SJCRH30 (cell line): Measurements from ENCODE around the gene RASAL1. TPM values are rescaled to one million over a fixed set of nuclear protein-coding genes. Genes with fewer than 3 reads are reported as not detected.
A peak's percentile ranks its signal among the peaks of the same experiment; 100 is the strongest.

Experiments used
- DNase-seq, 2 experiments: peaks; one replicate each; pipeline ENCODE4 v3.0.0-alpha.2; 2015 to 2020
- H3K27ac ChIP-seq: fragments of 250-450 bp; sonication (Bioruptor Pico); 2 replicates; pipeline ENCODE4 v1.5.1; 2020; ENCODE audit warnings: mild to moderate bottlenecking, moderate library complexity
- H3K27me3 ChIP-seq: fragments of 250-450 bp; sonication (Bioruptor Pico); 2 replicates; pipeline ENCODE4 v1.5.1; 2020; ENCODE audit warnings: mild to moderate bottlenecking, moderate library complexity
- H3K36me3 ChIP-seq: fragments of 250-450 bp; sonication (Bioruptor Pico); 2 replicates; pipeline ENCODE4 v1.5.1; 2020; ENCODE audit warnings: mild to moderate bottlenecking, moderate library complexity
- H3K4me1 ChIP-seq: fragments of 250-450 bp; sonication (Bioruptor Pico); 2 replicates; pipeline ENCODE4 v1.5.1; 2020; ENCODE audit warnings: mild to moderate bottlenecking, moderate library complexity
- H3K4me3 ChIP-seq: fragments of 250-450 bp; sonication (Bioruptor Pico); 2 replicates; pipeline ENCODE4 v1.5.1; 2020; ENCODE audit warnings: mild to moderate bottlenecking, moderate library complexity
- H3K9me3 ChIP-seq: fragments of 250-450 bp; sonication (Bioruptor Pico); replicated peaks from 2 replicates; pipeline ENCODE4 v1.5.1; 2020; ENCODE audit warnings: mild to moderate bottlenecking, moderate library complexity
- total RNA-seq: library from RNA; depleted of rRNA; stranded (reverse); fragments of >200 nt; shearing (Covaris generic); gene quantifications from 2 replicates; pipeline ENCODE4 v1.2.3, GENCODE V29; 2014

RASAL1 gene
- total RNA-seq, 1 experiment from 2014 or later, result not detected

DNA sequence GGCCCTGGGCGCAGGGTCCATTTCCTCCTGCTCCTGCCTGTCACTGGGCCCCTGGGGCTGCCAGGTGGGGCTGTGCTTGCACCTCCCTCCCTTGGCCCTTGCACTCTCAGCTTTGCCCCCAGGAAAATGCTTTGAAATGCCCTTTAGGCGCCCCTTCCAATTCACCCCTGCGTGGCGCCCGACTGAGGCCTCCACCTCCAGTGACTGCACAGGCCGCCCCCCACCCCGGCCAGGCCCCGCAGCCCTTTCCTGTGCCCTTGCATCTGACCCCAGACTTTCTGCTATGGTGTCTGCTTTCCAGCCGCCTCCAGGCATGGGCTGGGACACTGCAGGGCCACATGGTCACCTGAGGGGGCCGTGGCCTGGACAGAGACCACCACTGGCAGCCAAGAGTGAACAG lies 32.3 kb upstream of the RASAL1 start:
- peaks cover 51% of the 10 kb centered on the region; the same call in 1 of the 2 replicates for H3K36me3 ChIP-seq

DNA sequence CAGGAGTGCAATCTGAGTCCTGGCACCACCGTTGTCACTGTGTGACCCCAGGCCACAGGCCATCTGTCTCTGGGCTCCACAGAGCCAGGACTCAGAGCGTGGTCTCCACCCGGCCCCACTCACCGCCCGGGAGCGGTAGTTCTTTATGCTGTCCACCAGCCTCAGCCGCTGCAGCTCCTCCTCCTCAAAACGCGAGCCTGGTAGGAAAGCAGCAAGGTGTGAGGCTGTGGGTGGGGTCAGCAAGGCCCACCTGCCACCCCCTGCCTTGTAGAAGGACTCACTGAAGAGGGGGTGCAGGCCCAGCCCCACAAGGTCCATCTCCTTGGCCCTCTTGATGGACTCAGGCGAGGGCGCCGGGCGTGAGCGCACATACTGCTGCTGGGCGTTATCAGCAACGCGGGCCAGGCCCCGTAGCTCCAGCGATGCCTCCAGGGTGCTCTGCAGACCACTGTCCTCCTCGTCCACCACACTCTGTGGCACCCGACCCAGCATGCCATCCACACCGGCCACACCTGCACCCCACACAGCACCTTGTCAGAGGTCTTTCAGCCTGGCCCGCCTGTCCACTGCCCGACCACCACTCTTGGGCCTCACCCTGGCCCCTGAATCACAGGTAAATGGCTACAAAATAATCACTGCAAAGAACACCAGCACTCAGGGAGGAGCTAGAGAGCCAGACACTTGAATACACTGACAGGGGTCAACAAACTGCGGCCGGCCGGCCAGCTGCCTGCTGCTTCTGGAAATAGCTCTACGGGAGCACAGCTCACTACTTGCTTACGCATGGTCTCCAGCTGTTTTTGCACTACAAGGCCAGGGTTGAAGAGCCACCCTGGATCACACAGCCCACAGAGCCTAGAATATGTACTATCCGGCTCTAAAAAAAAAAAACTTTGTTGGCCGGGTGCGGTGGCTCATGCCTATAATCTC lies 30.2 kb upstream of the RASAL1 start:
- Histone ChIP-seq H3K9me3 (no peaks in the 10 kb centered on the region), H3K4me3 (no peak overlapping the region), H3K4me1 (peaks cover 12% of the 10 kb centered on the region), H3K36me3 (peaks cover 41% of the 10 kb centered on the region; the same call in 1 of the 2 replicates), H3K27me3 (no peaks in the 10 kb centered on the region), H3K27ac (no peak overlapping the region)
- DNase-seq, result no peak

More for the DNA sequence above, 32.3 kb upstream of the RASAL1 start:
- DNase-seq, result no peak
- Histone ChIP-seq H3K4me3 (no peak overlapping the region), H3K4me1 (peaks cover 1% of the 10 kb centered on the region), H3K9me3 (no peaks in the 10 kb centered on the region), H3K27me3 (no peaks in the 10 kb centered on the region), H3K27ac (no peak overlapping the region)

DNA sequence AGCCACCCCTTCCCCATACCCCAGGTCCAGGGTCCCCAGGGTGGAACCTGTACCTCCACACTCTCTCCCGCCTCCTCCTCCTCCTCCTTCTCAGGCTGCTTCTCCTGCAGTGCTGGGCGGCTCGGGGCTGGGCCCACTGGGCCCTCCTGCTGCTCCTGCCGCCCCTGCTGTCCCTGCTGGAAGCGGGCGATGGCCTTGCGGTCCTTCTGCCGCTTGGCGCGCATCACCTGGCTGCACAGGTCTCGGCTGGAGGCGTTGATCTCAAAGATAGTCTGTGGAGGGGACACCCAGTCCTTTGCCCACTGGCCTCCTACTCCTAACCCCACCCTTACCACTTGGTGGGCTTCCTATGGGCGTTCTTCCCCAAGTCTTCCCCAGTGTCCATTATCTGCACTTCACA lies 28.5 kb upstream of the RASAL1 start:
- peaks cover 36% of the 10 kb centered on the region; the same call in 1 of the 2 replicates for H3K36me3 ChIP-seq
- H3K27ac ChIP-seq, result no peak overlapping the region
- peaks cover 12% of the 10 kb centered on the region for H3K4me1 ChIP-seq
- H3K9me3 ChIP-seq, result no peaks in the 10 kb centered on the region
- H3K4me3 ChIP-seq, result no peak overlapping the region
- no peak for DNase-seq
- no peaks in the 10 kb centered on the region for H3K27me3 ChIP-seq

DNA sequence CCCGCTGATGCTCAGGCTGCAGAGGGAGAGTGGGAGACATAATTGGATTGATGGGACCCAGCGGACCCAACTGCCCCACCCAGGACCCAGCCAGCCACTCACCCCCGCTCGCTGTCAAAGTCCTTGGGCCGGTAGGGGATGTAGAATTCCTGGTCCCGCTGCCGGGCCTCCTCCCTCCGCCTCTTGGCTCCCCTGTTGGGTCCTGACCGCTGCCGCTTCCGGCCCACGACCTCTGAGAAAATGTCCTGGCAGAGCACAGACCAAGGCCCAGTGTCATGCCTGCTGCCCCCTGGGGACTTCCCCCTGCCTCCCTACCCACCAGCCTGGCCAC lies 27.4 kb upstream of the RASAL1 start:
- DNase-seq, result no peak
- H3K9me3 ChIP-seq, result no peaks in the 10 kb centered on the region
- no peak overlapping the region; the same call in 1 of the 2 replicates for H3K27ac ChIP-seq
- peaks cover 38% of the 10 kb centered on the region; the same call in 1 of the 2 replicates for H3K36me3 ChIP-seq
- H3K4me1 ChIP-seq, result peaks cover 12% of the 10 kb centered on the region
- no peaks in the 10 kb centered on the region for H3K27me3 ChIP-seq
- H3K4me3 ChIP-seq, result no peak overlapping the region

DNA sequence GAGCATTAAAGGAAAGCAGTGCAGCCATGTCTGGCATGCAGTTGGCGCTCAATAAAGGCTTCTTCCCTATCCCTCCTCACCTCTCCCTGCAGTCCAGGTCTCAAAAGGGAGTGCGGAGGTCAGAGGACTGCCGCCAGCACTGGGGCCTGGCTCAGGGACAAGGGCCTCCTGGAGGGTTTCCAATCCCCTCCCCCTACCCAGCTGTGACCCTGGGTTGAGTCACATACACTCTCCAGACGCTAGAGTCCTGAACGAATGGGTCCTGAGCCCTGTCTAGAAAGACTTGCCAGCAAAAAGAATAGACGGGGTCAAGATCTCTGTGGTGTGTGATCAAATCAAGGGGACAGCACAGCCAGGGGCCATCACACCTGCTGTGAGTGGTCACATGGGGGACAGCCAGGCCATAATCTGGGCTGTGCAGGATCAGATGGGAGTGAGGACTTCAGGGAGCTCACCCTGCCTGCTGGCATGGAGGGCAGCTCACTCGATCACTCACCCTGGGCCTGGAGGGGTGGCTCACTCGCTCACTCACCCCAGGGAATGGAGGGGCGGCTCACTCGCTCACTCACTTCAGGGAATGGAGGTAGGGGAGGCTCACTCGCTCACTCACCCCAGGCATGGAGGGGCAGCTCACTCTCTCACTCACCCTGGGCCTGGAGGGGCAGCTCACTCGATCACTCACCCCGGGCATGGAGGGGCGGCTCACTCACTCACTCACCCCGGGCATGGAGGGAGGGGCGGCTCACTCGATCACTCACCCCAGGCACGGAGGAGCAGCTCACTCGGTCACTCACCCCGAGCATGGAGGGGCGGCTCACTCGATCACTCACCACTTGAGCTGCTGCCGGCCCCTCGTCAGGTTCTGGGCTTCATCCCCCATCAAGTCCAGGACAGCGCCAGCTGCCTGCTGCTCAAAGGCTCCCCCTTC lies 26.8 kb upstream of the RASAL1 start:
- H3K27ac ChIP-seq, result peak overlapping the region; percentile 53
- no peak overlapping the region for H3K4me3 ChIP-seq
- peaks cover 37% of the 10 kb centered on the region; the same call in 1 of the 2 replicates for H3K36me3 ChIP-seq
- H3K27me3 ChIP-seq, result no peaks in the 10 kb centered on the region
- DNase-seq, result peak; percentile 54 to 67
- H3K4me1 ChIP-seq, result peaks cover 12% of the 10 kb centered on the region
- no peaks in the 10 kb centered on the region for H3K9me3 ChIP-seq

DNA sequence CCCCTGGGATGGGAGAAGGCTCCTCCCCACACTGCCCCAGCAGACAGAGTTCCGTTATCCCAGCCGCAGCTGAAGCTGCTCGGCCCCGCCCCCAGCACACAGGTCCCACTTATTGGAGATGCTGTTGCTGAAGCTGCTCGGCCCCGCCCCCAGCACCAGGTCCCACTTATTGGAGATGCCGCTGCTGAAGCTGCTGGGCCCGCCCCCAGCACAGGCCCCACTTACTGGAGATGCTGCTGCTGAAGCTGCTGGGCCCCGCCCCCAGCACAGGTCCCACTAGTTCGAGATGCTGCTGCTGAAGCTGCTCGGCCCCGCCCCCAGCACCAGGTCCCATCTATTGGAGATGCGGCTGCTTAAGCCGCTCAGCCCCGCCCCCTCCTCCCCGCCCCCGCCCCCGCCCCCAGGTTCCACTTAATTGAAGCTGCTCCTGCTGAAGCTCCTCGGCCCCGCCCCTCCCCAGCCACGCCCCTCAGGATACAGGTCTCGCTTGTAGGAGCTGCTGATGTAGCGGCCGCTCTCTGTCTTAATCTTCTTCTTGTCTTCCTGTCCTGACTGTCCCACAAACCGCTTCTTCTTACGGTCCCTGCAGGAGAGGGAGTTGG lies 26.0 kb upstream of the RASAL1 start:
- H3K36me3 ChIP-seq, result peaks cover 34% of the 10 kb centered on the region; the same call in 1 of the 2 replicates
- peak overlapping the region; percentile 53; the same call in 1 of the 2 replicates for H3K27ac ChIP-seq

DNA sequence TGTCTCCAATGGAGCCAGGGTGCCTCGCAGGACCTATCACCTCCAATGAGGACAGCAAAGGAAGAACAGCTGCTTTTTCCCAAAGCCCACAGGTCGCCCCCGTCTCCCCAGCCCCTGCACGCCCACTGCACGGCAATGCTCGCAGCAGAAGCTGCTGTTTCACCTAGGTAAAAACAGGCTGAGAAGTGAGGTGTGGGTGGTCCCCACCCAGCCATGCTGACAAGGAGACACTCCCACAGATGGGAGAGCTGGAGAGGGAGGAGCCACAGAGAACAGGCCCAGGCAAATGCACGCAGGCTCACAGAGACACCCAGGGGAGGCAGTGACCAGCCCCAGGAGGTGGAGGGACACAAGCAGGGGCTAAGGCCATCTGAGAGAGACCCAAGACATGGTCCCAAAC lies 24.4 kb upstream of the RASAL1 start:
- H3K4me1 ChIP-seq, result peaks cover 12% of the 10 kb centered on the region

More for the DNA sequence above, 26.0 kb upstream of the RASAL1 start:
- H3K27me3 ChIP-seq, result no peaks in the 10 kb centered on the region
- DNase-seq, result peak; percentile 48 to 54
- no peaks in the 10 kb centered on the region for H3K9me3 ChIP-seq
- no peak overlapping the region for H3K4me3 ChIP-seq
- peaks cover 12% of the 10 kb centered on the region for H3K4me1 ChIP-seq

DNA sequence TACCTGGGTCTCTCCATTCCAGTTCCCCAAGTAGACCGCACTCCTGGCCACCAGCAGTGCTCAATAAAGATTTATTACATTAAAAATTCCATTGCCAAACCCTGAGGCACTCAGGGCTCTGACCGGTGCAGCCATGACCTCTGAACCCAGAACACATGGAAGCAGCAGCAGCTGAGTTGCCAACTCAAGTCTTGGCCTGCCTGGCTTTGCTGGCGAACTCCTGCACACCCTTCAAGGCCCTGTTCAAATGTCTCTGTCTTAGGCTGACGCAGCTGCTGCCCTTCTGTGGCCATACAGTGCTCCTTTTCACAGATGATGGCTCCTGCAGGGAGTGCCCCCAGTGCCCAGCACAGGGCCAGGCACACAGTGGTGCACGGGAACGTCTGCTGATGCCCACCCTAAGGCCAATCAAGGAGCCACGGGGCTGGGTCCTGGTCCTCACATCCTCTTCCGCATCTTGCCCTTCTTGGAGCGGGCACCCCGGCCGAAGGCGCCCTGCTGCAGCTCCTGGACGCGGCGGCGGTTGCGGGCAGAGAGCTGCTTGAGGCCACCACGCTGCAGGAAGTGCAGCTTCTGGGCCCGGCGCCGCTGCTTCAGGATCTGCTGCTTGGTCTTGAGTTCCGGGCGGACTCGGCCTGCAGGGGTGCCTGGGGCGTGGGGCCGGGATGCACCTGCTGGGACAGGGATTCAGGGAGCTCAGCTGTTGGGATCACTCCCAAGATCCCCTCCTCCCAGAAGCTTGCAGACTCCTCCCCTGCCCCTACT lies 23.1 kb upstream of the RASAL1 start:
- H3K4me3 ChIP-seq, result no peak overlapping the region
- no peak for DNase-seq
- H3K9me3 ChIP-seq, result no peaks in the 10 kb centered on the region
- H3K36me3 ChIP-seq, result peaks cover 26% of the 10 kb centered on the region; the same call in 1 of the 2 replicates
- no peak overlapping the region for H3K27ac ChIP-seq
- peaks cover 12% of the 10 kb centered on the region for H3K4me1 ChIP-seq
- no peaks in the 10 kb centered on the region for H3K27me3 ChIP-seq

More for the DNA sequence above, 24.4 kb upstream of the RASAL1 start:
- Histone ChIP-seq H3K27me3 (no peaks in the 10 kb centered on the region), H3K4me3 (no peak overlapping the region), H3K9me3 (no peaks in the 10 kb centered on the region), H3K36me3 (peaks cover 30% of the 10 kb centered on the region; the same call in 1 of the 2 replicates), H3K27ac (no peak overlapping the region)
- no peak for DNase-seq

DNA sequence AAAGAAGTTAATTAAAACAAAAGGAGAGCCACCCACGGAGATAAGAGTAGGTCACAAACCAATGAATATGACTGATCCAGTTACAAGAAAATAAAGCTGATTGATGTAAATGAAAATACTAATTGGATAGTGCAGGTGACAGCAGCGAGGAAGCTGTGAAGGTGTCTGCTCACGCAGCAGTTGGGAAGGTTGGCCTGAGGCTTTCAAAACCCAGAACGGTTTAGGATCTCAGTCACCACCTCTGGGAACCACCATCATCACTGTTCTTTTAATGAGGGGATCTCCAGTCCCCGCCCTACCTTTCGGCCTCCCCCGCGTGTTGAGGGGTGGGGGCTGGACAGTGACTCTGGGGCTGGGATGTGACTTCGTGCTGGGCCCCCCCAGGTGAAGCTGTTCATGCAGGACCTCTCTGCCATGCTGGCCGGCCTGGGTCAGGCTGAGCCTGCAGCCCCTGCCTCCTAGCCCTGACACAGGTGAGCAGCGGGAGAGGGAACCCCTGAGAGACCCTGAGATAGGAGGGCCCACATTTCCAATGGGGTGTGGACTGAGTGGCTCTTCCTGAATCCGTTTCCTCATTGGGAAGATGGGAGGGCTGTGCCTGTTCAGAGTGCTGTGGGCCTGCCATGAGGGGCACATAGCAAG lies 21.8 kb upstream of the RASAL1 start:
- DNase-seq, result no peak
- H3K4me1 ChIP-seq, result peaks cover 6% of the 10 kb centered on the region
- H3K27me3 ChIP-seq, result peaks cover 2% of the 10 kb centered on the region; the same call in 1 of the 2 replicates
- H3K4me3 ChIP-seq, result no peak overlapping the region
- no peaks in the 10 kb centered on the region for H3K9me3 ChIP-seq
- no peak overlapping the region for H3K27ac ChIP-seq
- H3K36me3 ChIP-seq, result peaks cover 23% of the 10 kb centered on the region; the same call in 1 of the 2 replicates

DNA sequence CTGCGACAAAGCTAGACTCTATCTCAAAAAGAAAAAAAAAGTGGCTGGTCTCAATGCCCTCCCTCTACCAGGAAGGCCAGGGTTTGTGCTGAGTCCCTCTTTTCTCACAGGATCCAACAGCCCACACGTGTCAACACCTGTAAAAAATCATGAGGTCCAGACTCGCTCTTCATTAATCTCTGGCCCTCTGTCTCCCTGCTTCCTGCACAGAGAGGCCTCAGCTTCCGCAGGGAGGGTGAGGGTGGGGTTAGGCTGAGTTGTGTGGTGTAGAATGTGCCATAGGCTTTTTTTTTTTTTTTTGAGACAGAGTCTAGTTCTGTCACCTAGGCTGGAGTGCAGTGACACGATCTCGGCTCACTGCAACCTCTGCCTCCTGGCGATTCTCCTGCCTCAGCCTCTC lies 20.1 kb upstream of the RASAL1 start:
- no peak for DNase-seq
- no peak overlapping the region for H3K4me3 ChIP-seq
- H3K36me3 ChIP-seq, result peaks cover 20% of the 10 kb centered on the region; the same call in 1 of the 2 replicates
- H3K27ac ChIP-seq, result no peak overlapping the region
- peaks cover 2% of the 10 kb centered on the region; the same call in 1 of the 2 replicates for H3K27me3 ChIP-seq
- no peaks in the 10 kb centered on the region for H3K4me1 ChIP-seq
- H3K9me3 ChIP-seq, result no peaks in the 10 kb centered on the region

DNA sequence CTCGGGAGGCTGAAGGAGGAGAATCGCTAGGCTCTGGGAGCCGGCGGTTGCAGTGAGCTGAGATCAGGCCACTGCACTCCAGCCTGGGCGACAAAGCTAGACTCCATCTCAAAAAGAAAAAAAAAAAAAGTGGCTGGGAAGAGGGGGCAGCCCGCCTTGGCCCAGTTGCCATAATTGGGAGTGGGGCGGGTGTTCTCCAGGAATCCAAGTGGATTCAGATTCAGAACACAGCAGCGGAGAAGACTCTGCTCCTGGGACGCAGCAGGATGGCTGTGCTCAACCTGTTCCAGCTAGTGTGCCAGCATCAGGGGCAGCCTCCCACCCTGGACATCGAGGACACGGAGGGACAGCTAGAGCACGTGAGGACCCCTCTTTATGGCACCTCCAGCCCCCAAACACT lies 19.5 kb upstream of the RASAL1 start:
- Histone ChIP-seq H3K27ac (no peak overlapping the region), H3K4me1 (no peaks in the 10 kb centered on the region), H3K4me3 (no peak overlapping the region), H3K36me3 (peaks cover 16% of the 10 kb centered on the region; the same call in 1 of the 2 replicates), H3K27me3 (peaks cover 2% of the 10 kb centered on the region; the same call in 1 of the 2 replicates), H3K9me3 (no peaks in the 10 kb centered on the region)
- DNase-seq, result no peak

DNA sequence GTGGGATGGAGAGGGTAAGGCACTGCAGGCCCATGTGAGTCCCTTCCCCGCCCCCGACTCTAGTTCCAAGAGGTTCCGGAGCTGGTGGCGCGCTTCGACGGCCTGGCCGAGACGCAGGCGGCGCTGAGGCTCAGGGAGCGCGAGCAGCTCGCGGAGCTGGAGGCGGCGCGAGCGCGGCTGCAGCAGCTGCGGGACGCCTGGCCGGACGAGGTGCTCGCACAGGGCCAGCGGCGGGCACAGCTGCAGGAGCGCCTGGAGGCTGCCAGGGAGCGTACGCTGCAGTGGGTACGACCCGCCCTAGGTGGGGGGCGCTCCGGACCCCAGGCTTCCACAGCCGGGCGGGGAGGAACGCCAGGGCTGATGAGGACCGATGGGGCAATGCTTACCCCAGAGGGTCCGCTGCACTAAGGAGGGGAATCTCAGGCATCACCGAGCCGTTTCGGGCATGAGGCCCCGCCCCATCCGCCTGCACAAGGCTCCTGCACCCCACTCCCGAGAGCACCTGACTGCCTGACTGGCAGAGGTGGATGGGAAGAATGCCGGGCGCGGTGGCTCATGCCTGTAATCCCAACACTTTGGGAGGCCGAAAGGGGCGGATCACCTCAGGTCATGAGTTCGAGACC lies 18.9 kb upstream of the RASAL1 start:
- Histone ChIP-seq H3K9me3 (no peaks in the 10 kb centered on the region), H3K4me1 (no peaks in the 10 kb centered on the region), H3K27me3 (peaks cover 2% of the 10 kb centered on the region; the same call in 1 of the 2 replicates), H3K27ac (no peak overlapping the region), H3K36me3 (peaks cover 13% of the 10 kb centered on the region; the same call in 1 of the 2 replicates), H3K4me3 (no peak overlapping the region)
- DNase-seq, result peak; percentile 36 to 39
